ENCODE measurements around the gene SIK2.

DNA sequence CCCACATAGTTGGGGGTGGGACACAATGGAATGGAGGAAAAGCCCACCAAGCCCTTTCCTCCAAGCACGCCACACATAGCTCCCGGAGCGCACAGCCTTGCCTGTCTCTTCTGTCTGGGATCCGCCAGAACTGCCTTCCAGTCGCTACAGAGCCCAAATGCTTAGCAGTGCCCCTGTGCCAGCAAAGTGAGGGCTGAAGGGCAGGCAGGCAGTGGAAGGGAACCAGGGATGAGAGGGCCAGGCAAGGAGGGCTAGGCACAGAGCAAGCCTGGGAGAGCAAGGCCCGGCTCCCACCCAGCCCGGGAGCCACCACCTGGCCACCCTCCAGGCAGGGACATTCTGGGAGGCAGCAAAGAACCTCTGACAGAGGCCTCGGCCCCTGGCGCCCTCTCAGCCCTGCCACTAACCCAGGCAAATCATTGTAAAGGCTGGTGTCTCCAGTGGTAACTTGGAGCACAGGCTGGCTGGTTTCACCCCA, 131.4 kb downstream of the SIK2 start:
- TF ChIP-seq, protein P1, sequence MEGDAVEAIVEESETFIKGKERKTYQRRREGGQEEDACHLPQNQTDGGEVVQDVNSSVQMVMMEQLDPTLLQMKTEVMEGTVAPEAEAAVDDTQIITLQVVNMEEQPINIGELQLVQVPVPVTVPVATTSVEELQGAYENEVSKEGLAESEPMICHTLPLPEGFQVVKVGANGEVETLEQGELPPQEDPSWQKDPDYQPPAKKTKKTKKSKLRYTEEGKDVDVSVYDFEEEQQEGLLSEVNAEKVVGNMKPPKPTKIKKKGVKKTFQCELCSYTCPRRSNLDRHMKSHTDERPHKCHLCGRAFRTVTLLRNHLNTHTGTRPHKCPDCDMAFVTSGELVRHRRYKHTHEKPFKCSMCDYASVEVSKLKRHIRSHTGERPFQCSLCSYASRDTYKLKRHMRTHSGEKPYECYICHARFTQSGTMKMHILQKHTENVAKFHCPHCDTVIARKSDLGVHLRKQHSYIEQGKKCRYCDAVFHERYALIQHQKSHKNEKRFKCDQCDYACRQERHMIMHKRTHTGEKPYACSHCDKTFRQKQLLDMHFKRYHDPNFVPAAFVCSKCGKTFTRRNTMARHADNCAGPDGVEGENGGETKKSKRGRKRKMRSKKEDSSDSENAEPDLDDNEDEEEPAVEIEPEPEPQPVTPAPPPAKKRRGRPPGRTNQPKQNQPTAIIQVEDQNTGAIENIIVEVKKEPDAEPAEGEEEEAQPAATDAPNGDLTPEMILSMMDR (conservative IDR thresholded peaks at IDR 0.05; ENCODE audit: low read depth, low read length): no peak
- no peak for TF ChIP-seq EZH2 (IDR thresholded peaks at IDR 0.05; ENCODE audit: low read length, unreplicated experiment)

All from PC-3 (cell line).